K562 (cell line): ENCODE measurements around the gene MIB2. TPM values are rescaled to one million over a fixed set of nuclear protein-coding genes. Genes with fewer than 3 reads are reported as not detected.

Source experiments
- COPS2 ChIP-seq: fragments of 450-650 bp; conservative IDR thresholded peaks from 2 replicates; pipeline ENCODE4 v1.6.1; 2016; ENCODE audit warnings: mild to moderate bottlenecking, moderate library complexity
- ILF3 ChIP-seq: fragments of 450-650 bp; IDR thresholded peaks from 2 replicates; pipeline ENCODE4 v1.6.1; 2018; ENCODE audit warnings: antibody characterized with exemption, mild to moderate bottlenecking, moderate library complexity, borderline replicate concordance
- JUND ChIP-seq, 2 experiments: IDR thresholded peaks; 2 replicates in 1 of 2; 3 replicates in 1 of 2; pipeline ENCODE4 v1.6.1; 2011; ENCODE audit warnings: borderline replicate concordance in 2 of 2, low read depth in 2 of 2, low read length in 2 of 2, improper control_type of control experiment in 1 of 2, missing biosample characterization in 1 of 2, missing genetic modification characterization in 1 of 2, missing genetic modification reagents in 1 of 2
- NFIC ChIP-seq: fragments of 450-650 bp; IDR thresholded peaks from 2 replicates; pipeline ENCODE4 v1.6.1; 2017; ENCODE audit warnings: mild to moderate bottlenecking, inconsistent platforms
- PHTF2 ChIP-seq: fragments of 250-450 bp; sonication (Bioruptor Pico); IDR thresholded peaks from 2 replicates; pipeline ENCODE4 v1.5.0; 2021; ENCODE audit warnings: mild to moderate bottlenecking
- POLR2A ChIP-seq: fragments of 450-650 bp; conservative IDR thresholded peaks from 2 replicates; pipeline ENCODE4 v1.6.1; 2016
- RCOR1 ChIP-seq, 2 experiments: IDR thresholded peaks; 2 replicates each; pipeline ENCODE4 v1.6.1; 2012; ENCODE audit warnings: low read depth in 2 of 2, low read length in 2 of 2, borderline replicate concordance in 1 of 2, improper control_type of control experiment in 1 of 2
- RFX1 ChIP-seq: fragments of 450-650 bp; IDR thresholded peaks from 2 replicates; pipeline ENCODE4 v1.6.1; 2016; ENCODE audit warnings: mild to moderate bottlenecking, moderate library complexity
- SIN3B ChIP-seq: fragments of 450-650 bp; IDR thresholded peaks from 2 replicates; pipeline ENCODE4 v1.6.1; 2017; ENCODE audit warnings: low read depth, mild to moderate bottlenecking, moderate library complexity
- SMARCE1 ChIP-seq: fragments of 450-650 bp; IDR thresholded peaks from 2 replicates; pipeline ENCODE4 v1.7.1; 2016; ENCODE audit warnings: mild to moderate bottlenecking
- TBP ChIP-seq: optimal IDR thresholded peaks from 2 replicates; pipeline ENCODE3; 2011; ENCODE audit warnings: low read depth, low read length, improper control_type of control experiment
- ZC3H11A ChIP-seq: IDR thresholded peaks from 2 replicates; pipeline ENCODE4 v1.6.1; 2012; ENCODE audit warnings: low read depth, low read length, improper control_type of control experiment
- ZNF217 ChIP-seq: sonication (generic); formaldehyde crosslinking; IDR thresholded peaks from 2 replicates; pipeline ENCODE4 v1.8.0; 2022; ENCODE audit warnings: mild to moderate bottlenecking, missing genetic modification reagents
- ZNF253 ChIP-seq: fragments of 250-450 bp; sonication (Bioruptor Pico); conservative IDR thresholded peaks from 2 replicates; pipeline ENCODE4 v1.6.1; 2021; ENCODE audit warnings: mild to moderate bottlenecking
- ZNF347 ChIP-seq: fragments of 450-650 bp; formaldehyde crosslinking; IDR thresholded peaks from 2 replicates; pipeline ENCODE4 v1.4.0; 2020; ENCODE audit warnings: low read depth, mild to moderate bottlenecking, moderate library complexity
- polyA plus RNA-seq, 8 experiments: library from polyadenylated mRNA; depleted of rRNA in 4 of 8; stranded (reverse) in 5 of 8; unstranded in 3 of 8; fragments of >200 nt; fragmentation: Nextera tagmentation in 2 of 8; fragmentation: Illumina TruSeq in 1 of 8; extraction: Ambion mirVana in 2 of 8; extraction: Trizol in 1 of 8; gene quantifications; 2 replicates each; pipeline versions ENCODE4 v1.2.1 to v1.2.3, GENCODE V29; 2011 to 2014; ENCODE audit warnings: inconsistent platforms in 1 of 8, missing spikeins in 1 of 8
- total RNA-seq, 7 experiments: library from RNA; depleted of rRNA in 6 of 7; stranded (reverse); fragments of >200 nt in 6 of 7; fragmentation: Illumina TruSeq in 2 of 7; extraction: Trizol in 2 of 7; gene quantifications; 2 replicates each; pipeline versions ENCODE4 v1.2.1 to v1.2.3, GENCODE V29; 2011 to 2021; ENCODE audit warnings: low replicate concordance in 1 of 7
- TF ChIP-seq, protein P1 (sequence below): fragments of 250-450 bp; sonication (Bioruptor Pico); IDR thresholded peaks from 2 replicates; pipeline ENCODE4 v1.5.0; 2020; ENCODE audit warnings: mild to moderate bottlenecking, borderline replicate concordance
- TF ChIP-seq, protein P2 (sequence below): sonication (generic); formaldehyde crosslinking; IDR thresholded peaks from 2 replicates; pipeline ENCODE4 v1.8.1; 2023; ENCODE audit warnings: mild to moderate bottlenecking, missing genetic modification reagents
- TF ChIP-seq, protein P3 (sequence below): sonication (generic); formaldehyde crosslinking; IDR thresholded peaks from 2 replicates; pipeline ENCODE4 v1.8.0; 2022; ENCODE audit warnings: mild to moderate bottlenecking, missing genetic modification reagents, borderline replicate concordance
- TF ChIP-seq, protein P4 (sequence below): IDR thresholded peaks from 2 replicates; pipeline ENCODE4 v1.6.1; 2016; ENCODE audit warnings: missing genetic modification characterization, missing compliant biosample characterization
- TF ChIP-seq, protein P5 (sequence below), 2 experiments: fragments of 450-650 bp; IDR thresholded peaks; 2 replicates each; pipeline ENCODE4 v1.6.1; 2016

Gene MIB2
- total and polyA plus RNA-seq, 9 of the 15 experiments (the other 6 are each of a cell fraction or from before 2014, with no cell fraction given): 0.04 to 17.0 (median 4.9) TPM; not detected in 1

DNA sequence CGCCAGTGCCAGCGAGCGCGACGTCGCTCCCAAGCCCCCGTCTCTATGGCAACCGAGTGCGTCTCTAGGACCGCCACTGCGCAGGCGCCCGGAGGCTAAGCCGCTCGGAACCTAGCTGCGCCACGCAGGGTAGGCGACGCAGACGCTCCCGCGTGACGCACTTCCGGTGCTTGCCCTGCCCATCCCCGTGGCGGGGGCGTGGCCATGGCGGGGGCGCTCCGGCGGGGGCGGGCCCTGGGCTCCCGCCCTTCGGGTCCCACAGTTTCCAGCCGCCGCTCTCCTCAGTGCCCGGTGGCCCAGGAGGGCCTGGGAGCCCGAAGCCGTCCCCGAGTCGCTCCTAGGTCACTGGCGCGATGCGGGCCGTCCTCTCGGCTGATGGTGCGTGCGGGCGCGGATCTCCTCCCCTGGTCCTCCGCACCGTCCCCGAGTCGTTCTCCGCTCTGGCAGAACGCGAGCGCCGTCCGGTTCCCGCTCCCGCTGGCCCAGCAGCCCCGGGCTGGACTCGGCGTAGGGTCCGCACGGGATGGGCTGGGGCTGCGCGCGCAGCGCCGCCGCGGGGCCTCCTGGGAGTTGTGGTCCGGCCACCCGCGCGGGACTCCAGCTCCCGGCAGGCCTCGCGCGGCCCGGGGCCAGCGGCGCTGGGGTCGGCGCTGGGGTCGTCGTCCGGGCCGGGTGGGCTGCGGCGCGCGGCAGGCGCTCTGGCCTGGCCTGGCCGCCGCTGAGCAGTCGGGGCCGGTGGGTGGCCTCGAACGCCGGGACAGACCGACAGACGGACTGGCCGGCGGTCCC, at the start of gene MIB2 (continued):
- TF ChIP-seq, protein P1, sequence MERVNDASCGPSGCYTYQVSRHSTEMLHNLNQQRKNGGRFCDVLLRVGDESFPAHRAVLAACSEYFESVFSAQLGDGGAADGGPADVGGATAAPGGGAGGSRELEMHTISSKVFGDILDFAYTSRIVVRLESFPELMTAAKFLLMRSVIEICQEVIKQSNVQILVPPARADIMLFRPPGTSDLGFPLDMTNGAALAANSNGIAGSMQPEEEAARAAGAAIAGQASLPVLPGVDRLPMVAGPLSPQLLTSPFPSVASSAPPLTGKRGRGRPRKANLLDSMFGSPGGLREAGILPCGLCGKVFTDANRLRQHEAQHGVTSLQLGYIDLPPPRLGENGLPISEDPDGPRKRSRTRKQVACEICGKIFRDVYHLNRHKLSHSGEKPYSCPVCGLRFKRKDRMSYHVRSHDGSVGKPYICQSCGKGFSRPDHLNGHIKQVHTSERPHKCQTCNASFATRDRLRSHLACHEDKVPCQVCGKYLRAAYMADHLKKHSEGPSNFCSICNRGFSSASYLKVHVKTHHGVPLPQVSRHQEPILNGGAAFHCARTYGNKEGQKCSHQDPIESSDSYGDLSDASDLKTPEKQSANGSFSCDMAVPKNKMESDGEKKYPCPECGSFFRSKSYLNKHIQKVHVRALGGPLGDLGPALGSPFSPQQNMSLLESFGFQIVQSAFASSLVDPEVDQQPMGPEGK: no peak
- TF ChIP-seq, protein P2, sequence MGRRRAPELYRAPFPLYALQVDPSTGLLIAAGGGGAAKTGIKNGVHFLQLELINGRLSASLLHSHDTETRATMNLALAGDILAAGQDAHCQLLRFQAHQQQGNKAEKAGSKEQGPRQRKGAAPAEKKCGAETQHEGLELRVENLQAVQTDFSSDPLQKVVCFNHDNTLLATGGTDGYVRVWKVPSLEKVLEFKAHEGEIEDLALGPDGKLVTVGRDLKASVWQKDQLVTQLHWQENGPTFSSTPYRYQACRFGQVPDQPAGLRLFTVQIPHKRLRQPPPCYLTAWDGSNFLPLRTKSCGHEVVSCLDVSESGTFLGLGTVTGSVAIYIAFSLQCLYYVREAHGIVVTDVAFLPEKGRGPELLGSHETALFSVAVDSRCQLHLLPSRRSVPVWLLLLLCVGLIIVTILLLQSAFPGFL (CRISPR knock-in tag): no peak
- TF ChIP-seq TBP: peak; percentile 77
- peak; percentile 98 for TF ChIP-seq POLR2A
- peak; percentile 99 for TF ChIP-seq RFX1
- no peak for TF ChIP-seq ZNF253 (CRISPR knock-in tag)
- 0 out of 2 replicates have a peak, but pooled peaks have one; percentile 35 for TF ChIP-seq NFIC
- TF ChIP-seq, protein P3, sequence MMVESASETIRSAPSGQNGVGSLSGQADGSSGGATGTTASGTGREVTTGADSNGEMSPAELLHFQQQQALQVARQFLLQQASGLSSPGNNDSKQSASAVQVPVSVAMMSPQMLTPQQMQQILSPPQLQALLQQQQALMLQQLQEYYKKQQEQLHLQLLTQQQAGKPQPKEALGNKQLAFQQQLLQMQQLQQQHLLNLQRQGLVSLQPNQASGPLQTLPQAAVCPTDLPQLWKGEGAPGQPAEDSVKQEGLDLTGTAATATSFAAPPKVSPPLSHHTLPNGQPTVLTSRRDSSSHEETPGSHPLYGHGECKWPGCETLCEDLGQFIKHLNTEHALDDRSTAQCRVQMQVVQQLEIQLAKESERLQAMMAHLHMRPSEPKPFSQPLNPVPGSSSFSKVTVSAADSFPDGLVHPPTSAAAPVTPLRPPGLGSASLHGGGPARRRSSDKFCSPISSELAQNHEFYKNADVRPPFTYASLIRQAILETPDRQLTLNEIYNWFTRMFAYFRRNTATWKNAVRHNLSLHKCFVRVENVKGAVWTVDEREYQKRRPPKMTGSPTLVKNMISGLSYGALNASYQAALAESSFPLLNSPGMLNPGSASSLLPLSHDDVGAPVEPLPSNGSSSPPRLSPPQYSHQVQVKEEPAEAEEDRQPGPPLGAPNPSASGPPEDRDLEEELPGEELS: no peak
- TF ChIP-seq ZC3H11A: no peak
- TF ChIP-seq ZNF217 (CRISPR knock-in tag): no peak
- no peak for TF ChIP-seq SMARCE1
- peak; percentile 69 for TF ChIP-seq JUND (IDR thresholded peaks at IDR 0.05; ENCODE audit: borderline replicate concordance, low read depth, low read length)
- TF ChIP-seq JUND (tag; IDR thresholded peaks at IDR 0.05; ENCODE audit: borderline replicate concordance, low read depth, low read length): no peak; the same call in 2 of the 3 replicates
- TF ChIP-seq ILF3: no peak
- TF ChIP-seq, protein P4, sequence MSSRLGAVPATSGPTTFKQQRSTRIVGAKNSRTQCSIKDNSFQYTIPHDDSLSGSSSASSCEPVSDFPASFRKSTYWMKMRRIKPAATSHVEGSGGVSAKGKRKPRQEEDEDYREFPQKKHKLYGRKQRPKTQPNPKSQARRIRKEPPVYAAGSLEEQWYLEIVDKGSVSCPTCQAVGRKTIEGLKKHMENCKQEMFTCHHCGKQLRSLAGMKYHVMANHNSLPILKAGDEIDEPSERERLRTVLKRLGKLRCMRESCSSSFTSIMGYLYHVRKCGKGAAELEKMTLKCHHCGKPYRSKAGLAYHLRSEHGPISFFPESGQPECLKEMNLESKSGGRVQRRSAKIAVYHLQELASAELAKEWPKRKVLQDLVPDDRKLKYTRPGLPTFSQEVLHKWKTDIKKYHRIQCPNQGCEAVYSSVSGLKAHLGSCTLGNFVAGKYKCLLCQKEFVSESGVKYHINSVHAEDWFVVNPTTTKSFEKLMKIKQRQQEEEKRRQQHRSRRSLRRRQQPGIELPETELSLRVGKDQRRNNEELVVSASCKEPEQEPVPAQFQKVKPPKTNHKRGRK: no peak
- TF ChIP-seq PHTF2 (CRISPR knock-in tag): no peak
- peak; percentile 67 for TF ChIP-seq SIN3B
- TF ChIP-seq COPS2: no peak
- 0 out of 4 replicates have a peak, but pooled peaks of 1 of the 2 experiments have one; percentile 47 for TF ChIP-seq RCOR1 (IDR thresholded peaks at IDR 0.05; ENCODE audit: borderline replicate concordance in 1 of 2, low read depth in 2 of 2, low read length in 2 of 2)
- TF ChIP-seq ZNF347: no peak
- TF ChIP-seq, protein P5, sequence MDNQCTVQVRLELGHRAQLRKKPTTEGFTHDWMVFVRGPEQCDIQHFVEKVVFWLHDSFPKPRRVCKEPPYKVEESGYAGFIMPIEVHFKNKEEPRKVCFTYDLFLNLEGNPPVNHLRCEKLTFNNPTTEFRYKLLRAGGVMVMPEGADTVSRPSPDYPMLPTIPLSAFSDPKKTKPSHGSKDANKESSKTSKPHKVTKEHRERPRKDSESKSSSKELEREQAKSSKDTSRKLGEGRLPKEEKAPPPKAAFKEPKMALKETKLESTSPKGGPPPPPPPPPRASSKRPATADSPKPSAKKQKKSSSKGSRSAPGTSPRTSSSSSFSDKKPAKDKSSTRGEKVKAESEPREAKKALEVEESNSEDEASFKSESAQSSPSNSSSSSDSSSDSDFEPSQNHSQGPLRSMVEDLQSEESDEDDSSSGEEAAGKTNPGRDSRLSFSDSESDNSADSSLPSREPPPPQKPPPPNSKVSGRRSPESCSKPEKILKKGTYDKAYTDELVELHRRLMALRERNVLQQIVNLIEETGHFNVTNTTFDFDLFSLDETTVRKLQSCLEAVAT (IDR thresholded peaks at IDR 0.05): peak; percentile 46 to 54; a peak in 2 of 4 replicates
